ENCODE measurements around the gene PRADC1.
A peak's percentile ranks its signal among the peaks of the same experiment; 100 is the strongest.

Gene PRADC1

DNA sequence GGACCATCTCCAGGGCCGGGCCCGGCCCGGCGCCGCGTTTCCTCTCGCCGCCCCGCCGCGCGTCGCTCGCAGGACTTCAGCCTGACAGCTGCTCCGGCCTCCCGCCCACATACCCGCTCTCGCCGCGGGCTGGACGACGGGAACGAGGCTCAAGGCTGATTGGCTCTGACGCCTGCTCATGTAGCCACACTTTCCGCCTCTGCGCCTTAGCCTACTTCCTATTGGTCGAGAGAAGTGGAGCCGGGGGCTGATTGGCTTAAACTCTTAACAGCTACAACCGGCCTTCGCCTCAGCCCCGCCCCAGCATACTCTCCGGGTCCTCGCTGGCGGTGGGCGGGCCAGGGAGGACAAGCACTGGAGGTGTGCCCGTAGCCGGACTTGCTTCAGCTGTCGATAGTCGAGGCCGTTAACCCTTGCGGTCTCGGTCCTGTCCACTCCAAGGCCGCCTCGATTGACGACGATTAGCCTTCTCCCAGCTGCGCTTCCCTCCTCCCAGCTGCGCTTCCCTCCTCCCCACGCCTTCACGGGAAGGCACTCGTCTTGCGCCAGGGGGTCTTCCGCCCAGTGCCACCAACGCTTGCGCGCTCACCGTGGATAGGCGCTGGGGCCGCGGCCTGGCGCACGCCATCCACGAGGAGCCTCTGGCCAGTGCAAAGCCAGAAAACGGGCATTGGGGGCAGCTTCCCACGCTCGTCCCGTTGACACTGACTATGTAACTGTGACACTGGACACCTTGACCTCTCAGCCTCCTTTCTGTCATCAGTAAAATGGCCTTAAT lies at the start of gene PRADC1:
PRADC1 (minus strand) TSS at position 86 of the 778 bp plus-strand sequence; CDS start at position 7, 79 bp downstream.
- Histone ChIP-seq H3K4me3 (ENCODE audit: low read depth, low read length) (peak within 1 kb of the TSS; percentile 99), H3K9ac (ENCODE audit: low read depth, low read length) (peak within 1 kb of the TSS; percentile 68), H3K4me1 (ENCODE audit: control insufficient read depth, insufficient read depth, low read length) (peaks cover 9% of the 10 kb centered on the region), H3K9me3 (ENCODE audit: control insufficient read depth, insufficient read depth, low read length) (no peaks in the 10 kb centered on the region), H3K27me3 (ENCODE audit: control insufficient read depth, insufficient read depth, low read length) (peaks cover 3% of the 10 kb centered on the region), H3K36me3 (ENCODE audit: control insufficient read depth, insufficient read depth, low read length) (peaks cover 4% of the 10 kb centered on the region)

- Histone ChIP-seq H3K9ac (ENCODE audit: low read depth, low read length) (no peak overlapping the region), H3K9me3 (ENCODE audit: control insufficient read depth, insufficient read depth, low read length) (no peaks in the 10 kb centered on the region), H3K4me1 (ENCODE audit: control insufficient read depth, insufficient read depth, low read length) (peaks cover 15% of the 10 kb centered on the region), H3K36me3 (ENCODE audit: control insufficient read depth, insufficient read depth, low read length) (peaks cover 4% of the 10 kb centered on the region), H3K4me3 (ENCODE audit: low read depth, low read length) (no peak overlapping the region), H3K27me3 (ENCODE audit: control insufficient read depth, insufficient read depth, low read length) (peaks cover 9% of the 10 kb centered on the region)
Observed at GRCh38 chr2:73281244-73281643, 48.2 kb upstream of the PRADC1 start.

DNA sequence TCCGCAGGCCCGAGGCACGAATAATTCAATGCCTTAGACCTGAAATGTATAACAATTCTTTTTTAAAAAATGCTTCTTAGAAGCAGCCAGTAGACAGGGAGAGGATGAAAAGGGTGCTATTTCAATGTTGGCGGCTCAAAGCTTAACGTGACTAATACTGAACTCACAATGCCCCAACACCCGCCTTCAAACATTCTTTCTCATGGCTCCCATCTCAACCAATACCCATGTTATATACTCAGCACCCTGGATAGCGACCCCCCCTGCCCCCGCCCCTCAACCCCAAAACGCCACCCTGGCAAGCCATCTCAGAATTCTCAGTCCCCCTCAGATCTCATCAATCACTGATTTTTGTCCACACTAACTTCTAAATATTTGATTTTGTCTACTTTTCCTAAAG lies 46.8 kb upstream of the PRADC1 start:
- Histone ChIP-seq H3K9ac (ENCODE audit: low read depth, low read length) (no peak overlapping the region), H3K9me3 (ENCODE audit: control insufficient read depth, insufficient read depth, low read length) (no peaks in the 10 kb centered on the region), H3K4me1 (ENCODE audit: control insufficient read depth, insufficient read depth, low read length) (peaks cover 5% of the 10 kb centered on the region), H3K36me3 (ENCODE audit: control insufficient read depth, insufficient read depth, low read length) (peaks cover 4% of the 10 kb centered on the region), H3K27me3 (ENCODE audit: control insufficient read depth, insufficient read depth, low read length) (no peaks in the 10 kb centered on the region), H3K4me3 (ENCODE audit: low read depth, low read length) (no peak overlapping the region)

GRCh38 chr2:73272270-73272669 lies 39.2 kb upstream of the PRADC1 start:
- Histone ChIP-seq H3K36me3 (ENCODE audit: control insufficient read depth, insufficient read depth, low read length) (peaks cover 3% of the 10 kb centered on the region), H3K4me1 (ENCODE audit: control insufficient read depth, insufficient read depth, low read length) (peaks cover 4% of the 10 kb centered on the region), H3K9me3 (ENCODE audit: control insufficient read depth, insufficient read depth, low read length) (no peaks in the 10 kb centered on the region), H3K9ac (ENCODE audit: low read depth, low read length) (no peak overlapping the region), H3K27me3 (ENCODE audit: control insufficient read depth, insufficient read depth, low read length) (peaks cover 30% of the 10 kb centered on the region), H3K4me3 (ENCODE audit: low read depth, low read length) (no peak overlapping the region)

DNA sequence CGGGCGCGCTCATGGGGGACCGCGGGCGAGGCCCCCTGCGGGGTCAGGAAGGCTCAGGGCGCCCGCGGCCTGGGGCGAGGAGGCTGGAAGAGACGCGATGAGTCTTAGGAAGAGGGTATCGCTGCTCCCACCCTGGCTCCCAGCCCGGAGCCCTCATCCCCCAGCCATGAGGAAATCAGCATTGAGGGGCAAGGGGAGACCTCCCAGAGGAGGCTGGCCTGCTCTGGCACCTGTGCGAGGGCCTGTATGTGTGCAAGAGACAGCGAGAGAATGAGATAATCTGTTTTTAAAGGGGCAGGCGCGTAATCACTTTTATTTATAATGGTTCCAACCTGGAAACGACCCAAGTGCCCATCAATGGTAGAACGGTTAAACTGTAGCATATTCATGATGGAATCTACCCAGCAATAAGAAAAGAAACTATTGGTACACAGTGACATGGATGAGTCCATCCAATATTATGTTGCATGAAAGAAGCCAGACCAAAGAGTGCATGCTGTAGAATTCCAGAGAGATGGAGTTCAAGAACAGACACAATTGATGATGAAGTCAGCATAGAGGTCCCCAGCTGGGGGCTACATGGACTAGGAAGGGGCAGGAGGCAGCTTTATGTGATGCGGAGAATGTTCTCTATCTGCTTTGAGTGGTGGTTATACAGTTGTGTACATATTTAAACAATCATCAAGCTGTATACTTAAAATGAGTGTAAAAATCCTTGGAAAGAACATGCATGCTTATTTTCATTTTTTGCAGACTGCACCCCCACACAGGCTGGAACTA lies 36.8 kb upstream of the PRADC1 start:
- H3K27me3 ChIP-seq (ENCODE audit: control insufficient read depth, insufficient read depth, low read length): peaks cover 33% of the 10 kb centered on the region
- H3K4me1 ChIP-seq (ENCODE audit: control insufficient read depth, insufficient read depth, low read length): peaks cover 4% of the 10 kb centered on the region
- H3K4me3 ChIP-seq (ENCODE audit: low read depth, low read length): peak overlapping the region; percentile 57
- peaks cover 3% of the 10 kb centered on the region for H3K36me3 ChIP-seq (ENCODE audit: control insufficient read depth, insufficient read depth, low read length)
- H3K9me3 ChIP-seq (ENCODE audit: control insufficient read depth, insufficient read depth, low read length): no peaks in the 10 kb centered on the region
- H3K9ac ChIP-seq (ENCODE audit: low read depth, low read length): no peak overlapping the region

GRCh38 chr2:73268830-73269685 lies 36.0 kb upstream of the PRADC1 start:
- Histone ChIP-seq H3K4me3 (ENCODE audit: low read depth, low read length) (peak overlapping the region; percentile 57), H3K36me3 (ENCODE audit: control insufficient read depth, insufficient read depth, low read length) (peaks cover 7% of the 10 kb centered on the region), H3K9me3 (ENCODE audit: control insufficient read depth, insufficient read depth, low read length) (no peaks in the 10 kb centered on the region), H3K27me3 (ENCODE audit: control insufficient read depth, insufficient read depth, low read length) (peaks cover 33% of the 10 kb centered on the region), H3K9ac (ENCODE audit: low read depth, low read length) (peak overlapping the region; percentile 32), H3K4me1 (ENCODE audit: control insufficient read depth, insufficient read depth, low read length) (peaks cover 4% of the 10 kb centered on the region)

DNA sequence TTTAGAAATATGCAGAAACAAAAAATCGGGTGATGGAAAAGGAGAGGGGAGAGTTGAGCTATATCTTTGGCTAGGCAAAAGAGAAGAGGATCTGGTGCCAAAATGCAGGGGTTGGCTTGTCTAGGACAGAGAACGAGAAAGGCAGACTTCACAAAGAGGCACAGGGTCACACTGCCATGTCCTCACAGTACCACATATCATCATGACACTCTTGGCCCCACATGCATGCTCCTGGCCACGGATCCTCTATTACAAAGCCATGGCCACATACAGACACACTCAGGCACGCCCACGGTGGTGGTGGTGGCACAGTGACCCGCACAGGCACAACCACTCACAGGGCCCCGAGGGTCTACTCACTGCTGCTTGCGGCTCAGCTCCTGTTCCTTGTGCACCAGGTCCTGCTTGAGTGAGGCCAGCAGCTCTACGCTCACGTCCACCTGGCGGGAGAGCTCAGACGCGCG lies 35.4 kb upstream of the PRADC1 start:
- no peaks in the 10 kb centered on the region for H3K9me3 ChIP-seq (ENCODE audit: control insufficient read depth, insufficient read depth, low read length)
- peak overlapping the region; percentile 57 for H3K4me3 ChIP-seq (ENCODE audit: low read depth, low read length)
- peaks cover 4% of the 10 kb centered on the region for H3K4me1 ChIP-seq (ENCODE audit: control insufficient read depth, insufficient read depth, low read length)
- H3K36me3 ChIP-seq (ENCODE audit: control insufficient read depth, insufficient read depth, low read length): peaks cover 11% of the 10 kb centered on the region
- peaks cover 33% of the 10 kb centered on the region for H3K27me3 ChIP-seq (ENCODE audit: control insufficient read depth, insufficient read depth, low read length)
- H3K9ac ChIP-seq (ENCODE audit: low read depth, low read length): peak overlapping the region; percentile 32

- Histone ChIP-seq H3K9ac (ENCODE audit: low read depth, low read length) (no peak overlapping the region), H3K27me3 (ENCODE audit: control insufficient read depth, insufficient read depth, low read length) (peaks cover 33% of the 10 kb centered on the region), H3K4me1 (ENCODE audit: control insufficient read depth, insufficient read depth, low read length) (peaks cover 4% of the 10 kb centered on the region), H3K36me3 (ENCODE audit: control insufficient read depth, insufficient read depth, low read length) (peaks cover 11% of the 10 kb centered on the region), H3K9me3 (ENCODE audit: control insufficient read depth, insufficient read depth, low read length) (no peaks in the 10 kb centered on the region), H3K4me3 (ENCODE audit: low read depth, low read length) (no peak overlapping the region)
Observed at GRCh38 chr2:73267008-73267407, 34.0 kb upstream of the PRADC1 start.

DNA sequence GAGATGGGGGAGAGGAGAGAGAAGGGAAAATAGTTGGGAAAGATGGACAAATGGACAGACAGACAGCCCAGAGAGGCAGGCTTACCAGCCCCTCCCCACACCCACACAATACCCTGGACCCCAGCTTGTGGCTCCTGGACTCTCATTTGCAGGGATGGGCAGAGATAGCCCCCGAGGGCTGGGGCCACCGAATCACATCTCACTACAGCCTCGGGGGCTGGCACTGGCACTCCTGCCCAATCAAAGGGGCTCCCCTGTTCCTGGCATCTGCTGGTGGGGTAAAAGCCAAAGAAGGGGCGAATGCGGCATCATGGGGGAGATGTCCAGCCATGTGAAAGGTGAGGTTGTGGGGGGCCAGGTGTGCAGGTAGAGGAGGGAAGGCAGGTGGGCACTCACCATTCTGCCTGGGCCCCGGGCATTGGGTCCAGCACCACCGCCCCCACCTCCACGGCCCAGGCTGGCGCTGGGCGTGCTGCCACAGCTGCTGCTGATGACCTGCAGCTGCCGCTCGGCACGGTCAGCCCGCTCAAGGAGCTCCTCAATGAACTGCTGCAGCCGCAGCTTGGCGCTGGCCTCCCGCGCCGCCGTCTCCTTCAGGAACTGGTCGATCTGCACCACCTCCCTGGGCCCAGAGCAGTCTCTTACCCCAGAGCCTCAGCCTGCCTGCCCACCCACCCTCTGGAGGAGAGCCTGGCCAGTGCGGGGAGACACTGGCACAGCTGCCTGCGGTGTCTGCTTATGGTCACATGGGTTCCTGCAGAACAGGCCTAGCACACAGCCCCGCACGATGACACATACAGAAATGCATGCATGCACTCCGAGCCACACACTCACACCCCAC lies 33.2 kb upstream of the PRADC1 start:
- H3K27me3 ChIP-seq (ENCODE audit: control insufficient read depth, insufficient read depth, low read length): peaks cover 32% of the 10 kb centered on the region
- peaks cover 11% of the 10 kb centered on the region for H3K36me3 ChIP-seq (ENCODE audit: control insufficient read depth, insufficient read depth, low read length)
- no peaks in the 10 kb centered on the region for H3K9me3 ChIP-seq (ENCODE audit: control insufficient read depth, insufficient read depth, low read length)
- no peak overlapping the region for H3K9ac ChIP-seq (ENCODE audit: low read depth, low read length)
- no peak overlapping the region for H3K4me3 ChIP-seq (ENCODE audit: low read depth, low read length)
- peaks cover 4% of the 10 kb centered on the region for H3K4me1 ChIP-seq (ENCODE audit: control insufficient read depth, insufficient read depth, low read length)

- Histone ChIP-seq H3K9ac (ENCODE audit: low read depth, low read length) (no peak overlapping the region), H3K4me1 (ENCODE audit: control insufficient read depth, insufficient read depth, low read length) (peaks cover 4% of the 10 kb centered on the region), H3K4me3 (ENCODE audit: low read depth, low read length) (no peak overlapping the region), H3K27me3 (ENCODE audit: control insufficient read depth, insufficient read depth, low read length) (peaks cover 24% of the 10 kb centered on the region), H3K9me3 (ENCODE audit: control insufficient read depth, insufficient read depth, low read length) (no peaks in the 10 kb centered on the region), H3K36me3 (ENCODE audit: control insufficient read depth, insufficient read depth, low read length) (peaks cover 8% of the 10 kb centered on the region)
Observed at GRCh38 chr2:73265298-73266060, 32.4 kb upstream of the PRADC1 start.
